Measurements from ENCODE around the gene GFAP. TPM values are rescaled to one million over a fixed set of nuclear protein-coding genes. Genes with fewer than 3 reads are reported as not detected.

The GFAP gene
- total RNA-seq, 1 experiment from 2014 or later: 1.2 TPM

- Histone ChIP-seq H3K56ac (ENCODE audit: insufficient read length, low read depth, low read length) (no peak overlapping the region), H2AFZ (ENCODE audit: low read length) (no peak overlapping the region), H2BK12ac (ENCODE audit: insufficient read length, low read depth, low read length) (no peak overlapping the region), H3T11ph (ENCODE audit: low read length) (no peak overlapping the region), H3K4me2 (ENCODE audit: insufficient read depth, insufficient read length, low read length) (no peak overlapping the region), H3K4me1 (ENCODE audit: insufficient read depth, low read length) (peaks cover 4% of the 10 kb centered on the region; the same call in 1 of the 2 replicates), H3K27me3 (ENCODE audit: insufficient read depth, low read length) (no peaks in the 10 kb centered on the region), H3K9ac (ENCODE audit: extremely low read depth, insufficient read length, low read length) (no peak overlapping the region), H4K91ac (ENCODE audit: insufficient read length, low read depth, low read length) (no peak overlapping the region), H2AK5ac (ENCODE audit: insufficient read length, low read length) (no peak overlapping the region), H3K23me2 (ENCODE audit: insufficient read length, low read depth, low read length, poor library complexity, severe bottlenecking) (no peaks in the 10 kb centered on the region), H2BK5ac (ENCODE audit: insufficient read length, low read length) (no peak overlapping the region), H2BK15ac (ENCODE audit: low read depth, low read length) (no peak overlapping the region), H4K20me1 (ENCODE audit: control insufficient read depth, insufficient read depth, insufficient read length) (no peaks in the 10 kb centered on the region), H2BK120ac (ENCODE audit: low read depth, low read length, poor library complexity, severe bottlenecking) (no peak overlapping the region), H4K5ac (ENCODE audit: insufficient read length, low read depth, low read length) (no peak overlapping the region), H3K79me2 (ENCODE audit: insufficient read depth, low read length) (no peaks in the 10 kb centered on the region), H3K79me1 (ENCODE audit: insufficient read depth, low read depth, low read length, poor library complexity, severe bottlenecking) (no peaks in the 10 kb centered on the region), H4K8ac (replicated peaks; ENCODE audit: insufficient read length, low read depth, low read length) (no peak overlapping the region), H3K23ac (ENCODE audit: insufficient read length, low read depth, low read length) (no peak overlapping the region), H3K18ac (ENCODE audit: insufficient read length, low read depth, low read length) (no peak overlapping the region), H3K4ac (ENCODE audit: low read depth, low read length) (no peak overlapping the region), H3K14ac (ENCODE audit: insufficient read depth, low read length) (no peak overlapping the region), H2BK20ac (ENCODE audit: low read depth, low read length, poor library complexity, severe bottlenecking) (no peak overlapping the region), H3K27ac (ENCODE audit: insufficient read length, low read depth, low read length) (no peak overlapping the region), H3K9me3 (ENCODE audit: control insufficient read depth, low read depth, low read length) (no peaks in the 10 kb centered on the region)
- H3K4me3 Mint-ChIP-seq: no peak overlapping the region
- no CpG with 5 or more reads among the region's 18 CpGs for WGBS (ENCODE audit: extremely low coverage, insufficient read length, low lambda C conversion rate)
- no peaks in the 10 kb centered on the region for H3K9me3 Mint-ChIP-seq
- peaks cover 7% of the 10 kb centered on the region for H3K27me3 Mint-ChIP-seq (ENCODE audit: low read depth)
- peaks cover 37 to 60% (median 55%) of the 10 kb centered on the region in 3 experiments for H3K36me3 Mint-ChIP-seq (ENCODE audit: insufficient read depth in 1 of 3, low read depth in 3 of 3)
- H3K27ac Mint-ChIP-seq: peak overlapping the region in 1 of 3 experiments; percentile 71; a peak in 2 of 7 replicates
- peaks cover 7 to 22% of the 10 kb centered on the region in 2 experiments for H3K4me1 Mint-ChIP-seq
- no peak for DNase-seq
- TF ChIP-seq CTCF (conservative IDR thresholded peaks at IDR 0.05): no peak
Measured at GRCh38 chr17:44925731-44926697, 10.7 kb upstream of the GFAP start.
